ENCODE data around the gene KRT71. TPM values are rescaled to one million over a fixed set of nuclear protein-coding genes. Genes with fewer than 3 reads are reported as not detected.

Gene KRT71
- total RNA-seq, 1 donor from 2014 or later: not detected

- DNase-seq (ENCODE audit: low spot score, unreplicated experiment): peak; percentile 2
- H3K27ac Mint-ChIP-seq: no peak overlapping the region
- peaks cover 32% of the 10 kb centered on the region for H3K27me3 Mint-ChIP-seq
- TF ChIP-seq CTCF (IDR thresholded peaks at IDR 0.05; ENCODE audit: unreplicated experiment): no peak
- H3K36me3 Mint-ChIP-seq (ENCODE audit: insufficient read depth): no peaks in the 10 kb centered on the region
- no peaks in the 10 kb centered on the region for H3K9me3 Mint-ChIP-seq (ENCODE audit: low read depth)
- H3K4me3 Mint-ChIP-seq (ENCODE audit: low read depth): no peak overlapping the region
- H3K4me1 Mint-ChIP-seq (ENCODE audit: low read depth): no peaks in the 10 kb centered on the region
These were observed 36.8 kb downstream of the KRT71 start for GRCh38 chr12:52515927-52516831.

- no peak for TF ChIP-seq CTCF (IDR thresholded peaks at IDR 0.05; ENCODE audit: unreplicated experiment)
- Mint-ChIP-seq H3K27me3 (peaks cover 28% of the 10 kb centered on the region), H3K4me3 (ENCODE audit: low read depth) (no peak overlapping the region), H3K36me3 (ENCODE audit: insufficient read depth) (no peaks in the 10 kb centered on the region), H3K9me3 (ENCODE audit: low read depth) (peaks cover 1% of the 10 kb centered on the region), H3K27ac (no peak overlapping the region), H3K4me1 (ENCODE audit: low read depth) (no peaks in the 10 kb centered on the region)
- DNase-seq (ENCODE audit: low spot score, unreplicated experiment): no peak
These were observed 37.7 kb downstream of the KRT71 start for GRCh38 chr12:52515319-52515646.

- peak; percentile 7 for DNase-seq (ENCODE audit: low spot score, unreplicated experiment)
- no peaks in the 10 kb centered on the region for H3K36me3 Mint-ChIP-seq (ENCODE audit: insufficient read depth)
- TF ChIP-seq CTCF (IDR thresholded peaks at IDR 0.05; ENCODE audit: unreplicated experiment): no peak
These were observed 38.2 kb downstream of the KRT71 start for GRCh38 chr12:52514471-52515318.

GRCh38 chr12:52513736-52514135 lies 39.2 kb downstream of the KRT71 start:
- Mint-ChIP-seq H3K36me3 (ENCODE audit: insufficient read depth) (no peaks in the 10 kb centered on the region), H3K4me1 (ENCODE audit: low read depth) (no peaks in the 10 kb centered on the region), H3K27me3 (peaks cover 19% of the 10 kb centered on the region), H3K27ac (no peak overlapping the region), H3K9me3 (ENCODE audit: low read depth) (peaks cover 3% of the 10 kb centered on the region), H3K4me3 (ENCODE audit: low read depth) (no peak overlapping the region)
- no peak for TF ChIP-seq CTCF (IDR thresholded peaks at IDR 0.05; ENCODE audit: unreplicated experiment)
- DNase-seq (ENCODE audit: low spot score, unreplicated experiment): no peak

More at GRCh38 chr12:52514471-52515318, 38.2 kb downstream of the KRT71 start:
- no peaks in the 10 kb centered on the region for H3K4me1 Mint-ChIP-seq (ENCODE audit: low read depth)
- peaks cover 3% of the 10 kb centered on the region for H3K9me3 Mint-ChIP-seq (ENCODE audit: low read depth)
- H3K4me3 Mint-ChIP-seq (ENCODE audit: low read depth): no peak overlapping the region
- H3K27me3 Mint-ChIP-seq: peaks cover 28% of the 10 kb centered on the region
- H3K27ac Mint-ChIP-seq: no peak overlapping the region

- no peaks in the 10 kb centered on the region for H3K36me3 Mint-ChIP-seq (ENCODE audit: insufficient read depth)
- no peaks in the 10 kb centered on the region for H3K4me1 Mint-ChIP-seq (ENCODE audit: low read depth)
- H3K9me3 Mint-ChIP-seq (ENCODE audit: low read depth): peaks cover 5% of the 10 kb centered on the region
- H3K27ac Mint-ChIP-seq: no peak overlapping the region
- H3K27me3 Mint-ChIP-seq: peaks cover 15% of the 10 kb centered on the region
- TF ChIP-seq CTCF (IDR thresholded peaks at IDR 0.05; ENCODE audit: unreplicated experiment): no peak
- DNase-seq (ENCODE audit: low spot score, unreplicated experiment): no peak
- no peak overlapping the region for H3K4me3 Mint-ChIP-seq (ENCODE audit: low read depth)
These were observed 44.7 kb downstream of the KRT71 start for GRCh38 chr12:52508211-52508610.

Data from progenitor cell of endocrine pancreas (in vitro differentiated cells).